SW480 (cell line): ENCODE data around the gene DOCK1.
"Not testable (repeated sequence)": the region's sequence is repeated elsewhere in the genome, so short reads cannot be mapped to it uniquely, and the experiment has no call there.

Source experiments
- DNase-seq: peaks from one replicate; pipeline ENCODE4 v3.0.0-alpha.2; 2016; ENCODE audit warnings: low spot score

The DOCK1 gene

GRCh38 chr10:126926568-126926967 is 21.3 kb downstream of the DOCK1 start:
- no peak for DNase-seq

- DNase-seq = no peak
Observed at GRCh38 chr10:126927799-126928198, 22.6 kb downstream of the DOCK1 start.

GRCh38 chr10:126928274-126928673 is 23.0 kb downstream of the DOCK1 start:
- no peak for DNase-seq

GRCh38 chr10:126929391-126929790 is 24.2 kb downstream of the DOCK1 start:
- no peak for DNase-seq

GRCh38 chr10:126930131-126930882 is 25.1 kb downstream of the DOCK1 start:
- DNase-seq = no peak

GRCh38 chr10:126930883-126931503 is 25.8 kb downstream of the DOCK1 start:
- no peak for DNase-seq

- no peak for DNase-seq
Observed at GRCh38 chr10:126931544-126931943, 26.3 kb downstream of the DOCK1 start.

GRCh38 chr10:126932516-126932915 is 27.3 kb downstream of the DOCK1 start:
- no peak for DNase-seq

- no peak for DNase-seq
Observed at GRCh38 chr10:126933116-126933515, 27.9 kb downstream of the DOCK1 start.

GRCh38 chr10:126935263-126935946 is 30.2 kb downstream of the DOCK1 start:
- DNase-seq = no peak

- DNase-seq = no peak
Observed at GRCh38 chr10:126937026-126937425, 31.8 kb downstream of the DOCK1 start.

GRCh38 chr10:126938121-126938520 is 32.9 kb downstream of the DOCK1 start:
- not testable (repeated sequence) for DNase-seq

- no peak for DNase-seq
Observed at GRCh38 chr10:126939706-126940105, 34.5 kb downstream of the DOCK1 start.

GRCh38 chr10:126940670-126941310 is 35.6 kb downstream of the DOCK1 start:
- DNase-seq = no peak

- no peak for DNase-seq
Observed at GRCh38 chr10:126944191-126944590, 39.0 kb downstream of the DOCK1 start.

GRCh38 chr10:126945351-126946030 is 40.3 kb downstream of the DOCK1 start:
- DNase-seq = no peak

GRCh38 chr10:126946746-126947145 is 41.5 kb downstream of the DOCK1 start:
- no peak for DNase-seq

GRCh38 chr10:126948355-126949160 is 43.3 kb downstream of the DOCK1 start:
- no peak for DNase-seq

GRCh38 chr10:126949161-126949503 is 43.9 kb downstream of the DOCK1 start:
- no peak for DNase-seq

GRCh38 chr10:126950401-126951105 is 45.3 kb downstream of the DOCK1 start:
- no peak for DNase-seq

GRCh38 chr10:126953886-126954285 is 48.7 kb downstream of the DOCK1 start:
- no peak for DNase-seq
